SJSA1 (cell line): ENCODE results near the gene CTNNA2. TPM values are rescaled to one million over a fixed set of nuclear protein-coding genes. Genes with fewer than 3 reads are reported as not detected.

Experiments used
- DNase-seq, 2 experiments: peaks; one replicate each; pipeline ENCODE4 v3.0.0-alpha.2; 2015 to 2020; ENCODE audit warnings: low spot score in 2 of 2, low read depth in 1 of 2
- H3K27ac ChIP-seq: fragments of 250-450 bp; sonication (Bioruptor Pico); 2 replicates; pipeline ENCODE4 v1.5.1; 2020; ENCODE audit warnings: mild to moderate bottlenecking, moderate library complexity
- H3K27me3 ChIP-seq: fragments of 250-450 bp; sonication (Bioruptor Pico); replicated peaks from 2 replicates; pipeline ENCODE4 v1.5.1; 2020; ENCODE audit warnings: mild to moderate bottlenecking, moderate library complexity
- H3K36me3 ChIP-seq: fragments of 250-450 bp; sonication (Bioruptor Pico); 2 replicates; pipeline ENCODE4 v1.5.1; 2020; ENCODE audit warnings: mild to moderate bottlenecking
- H3K4me1 ChIP-seq: fragments of 250-450 bp; sonication (Bioruptor Pico); replicated peaks from 2 replicates; pipeline ENCODE4 v1.6.1; 2021; ENCODE audit warnings: mild to moderate bottlenecking
- H3K4me3 ChIP-seq: fragments of 250-450 bp; sonication (Bioruptor Pico); 2 replicates; pipeline ENCODE4 v1.5.1; 2020; ENCODE audit warnings: mild to moderate bottlenecking
- H3K9me3 ChIP-seq: fragments of 250-450 bp; sonication (Bioruptor Pico); replicated peaks from 2 replicates; pipeline ENCODE4 v1.5.1; 2020; ENCODE audit warnings: mild to moderate bottlenecking
- total RNA-seq: library from RNA; depleted of rRNA; stranded (reverse); fragments of >200 nt; shearing (Covaris generic); gene quantifications from 2 replicates; pipeline ENCODE4 v1.2.3, GENCODE V29; 2014

The CTNNA2 gene
- total RNA-seq, 1 experiment from 2014 or later = not detected

GRCh38 chr2:79740879-79741443 lies 228.1 kb downstream of the CTNNA2 start:
- no peak overlapping the region for H3K27ac ChIP-seq
- H3K27me3 ChIP-seq = no peaks in the 10 kb centered on the region
- no peaks in the 10 kb centered on the region for H3K9me3 ChIP-seq
- H3K4me1 ChIP-seq = no peaks in the 10 kb centered on the region
- H3K36me3 ChIP-seq = no peaks in the 10 kb centered on the region
- no peak overlapping the region for H3K4me3 ChIP-seq
- DNase-seq = no peak

DNA sequence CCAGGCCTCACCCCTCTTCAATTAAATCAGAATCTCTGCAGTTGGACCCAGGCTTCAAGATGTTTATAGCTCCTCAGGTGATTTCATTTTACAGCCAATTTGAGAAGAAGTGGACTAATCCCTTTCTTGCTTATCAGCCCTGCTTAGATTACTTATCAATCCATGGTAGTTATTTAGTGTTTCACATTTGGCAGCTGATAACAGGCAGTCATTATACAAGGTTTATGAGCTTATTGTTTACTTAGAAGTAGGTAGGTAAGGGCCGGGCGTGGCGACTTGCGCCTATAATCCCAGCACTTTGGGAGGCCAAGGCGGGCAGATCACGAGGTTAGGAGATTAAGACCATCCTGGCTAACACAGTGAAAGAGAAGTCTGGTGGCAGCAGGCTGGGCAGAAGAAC lies 237.5 kb downstream of the CTNNA2 start:
- no peak overlapping the region for H3K27ac ChIP-seq
- H3K27me3 ChIP-seq = no peaks in the 10 kb centered on the region
- no peak overlapping the region for H3K4me3 ChIP-seq
- H3K4me1 ChIP-seq = no peaks in the 10 kb centered on the region
- no peaks in the 10 kb centered on the region for H3K36me3 ChIP-seq
- no peaks in the 10 kb centered on the region for H3K9me3 ChIP-seq
- DNase-seq = no peak

DNA sequence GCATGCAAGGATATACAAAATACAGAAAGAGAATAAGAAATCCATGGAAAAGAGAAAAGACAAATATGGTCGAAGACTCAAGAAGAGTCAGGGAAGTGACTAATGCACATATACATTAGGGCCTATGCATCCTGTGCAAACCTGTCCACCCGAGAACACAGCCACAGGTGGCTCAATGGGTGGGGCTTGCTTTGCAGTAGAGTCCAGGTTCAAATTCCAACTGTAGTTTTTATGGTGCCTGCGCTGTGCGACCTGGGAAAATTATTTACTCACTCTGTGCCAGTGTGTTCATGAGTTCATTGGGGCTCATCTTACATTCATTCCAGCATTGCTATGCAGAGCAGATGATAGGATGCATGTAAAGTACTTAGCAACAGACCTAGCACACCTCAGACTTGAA lies 244.7 kb downstream of the CTNNA2 start:
- no peak overlapping the region for H3K27ac ChIP-seq
- no peaks in the 10 kb centered on the region for H3K27me3 ChIP-seq
- no peaks in the 10 kb centered on the region for H3K9me3 ChIP-seq
- H3K4me3 ChIP-seq = no peak overlapping the region
- H3K36me3 ChIP-seq = no peaks in the 10 kb centered on the region
- H3K4me1 ChIP-seq = no peaks in the 10 kb centered on the region
- DNase-seq = no peak

DNA sequence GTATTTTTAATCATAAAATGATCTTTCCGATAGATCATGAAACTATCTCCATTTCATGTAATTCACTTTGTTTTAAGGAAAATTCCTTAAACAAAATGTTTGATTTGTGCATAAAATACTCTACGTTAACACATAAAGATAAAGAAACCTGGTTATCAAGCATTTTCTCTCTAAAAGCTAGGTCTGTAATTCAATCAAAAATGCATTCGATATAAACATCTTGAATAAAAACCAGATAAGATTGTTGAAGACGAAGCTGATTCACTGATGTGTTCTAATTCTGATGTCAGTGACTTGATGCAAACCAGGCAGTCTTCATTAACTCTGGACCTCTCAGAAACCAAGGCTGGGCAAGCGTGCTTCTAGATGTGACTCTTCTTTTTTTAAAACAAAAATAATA lies 245.2 kb downstream of the CTNNA2 start:
- H3K9me3 ChIP-seq = no peaks in the 10 kb centered on the region
- no peaks in the 10 kb centered on the region for H3K27me3 ChIP-seq
- H3K27ac ChIP-seq = no peak overlapping the region
- no peaks in the 10 kb centered on the region for H3K4me1 ChIP-seq
- H3K36me3 ChIP-seq = no peaks in the 10 kb centered on the region
- H3K4me3 ChIP-seq = no peak overlapping the region
- no peak for DNase-seq

GRCh38 chr2:79758749-79759282 lies 246.0 kb downstream of the CTNNA2 start:
- Histone ChIP-seq H3K4me3 (no peak overlapping the region), H3K27me3 (no peaks in the 10 kb centered on the region), H3K9me3 (no peaks in the 10 kb centered on the region), H3K27ac (no peak overlapping the region), H3K36me3 (no peaks in the 10 kb centered on the region), H3K4me1 (no peaks in the 10 kb centered on the region)
- DNase-seq = no peak

- Histone ChIP-seq H3K9me3 (no peaks in the 10 kb centered on the region), H3K4me1 (no peaks in the 10 kb centered on the region), H3K27ac (no peak overlapping the region), H3K36me3 (no peaks in the 10 kb centered on the region), H3K27me3 (no peaks in the 10 kb centered on the region), H3K4me3 (no peak overlapping the region)
- no peak for DNase-seq
Observed at GRCh38 chr2:79770926-79771325, 258.1 kb downstream of the CTNNA2 start.

DNA sequence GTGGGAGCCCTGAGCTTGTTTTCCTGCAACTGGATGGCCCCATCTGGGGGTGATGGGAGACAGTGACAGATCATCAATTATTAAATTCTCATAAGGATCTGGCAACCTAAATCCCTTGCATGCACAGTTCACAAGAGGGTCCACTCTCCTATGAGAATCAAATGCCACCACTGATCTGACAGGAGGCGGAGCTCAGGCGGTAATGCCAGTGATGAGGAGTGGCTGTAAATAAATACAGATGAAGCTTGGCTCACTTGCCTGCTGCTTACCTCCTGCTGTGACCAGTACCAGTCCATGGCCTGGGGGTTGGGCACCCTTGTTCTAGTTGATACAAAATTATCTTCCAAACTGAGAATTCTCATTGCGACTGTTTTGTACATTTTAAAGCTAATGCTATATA lies 258.6 kb downstream of the CTNNA2 start:
- DNase-seq = no peak
- Histone ChIP-seq H3K36me3 (no peaks in the 10 kb centered on the region), H3K9me3 (no peaks in the 10 kb centered on the region), H3K27me3 (no peaks in the 10 kb centered on the region), H3K4me3 (no peak overlapping the region), H3K4me1 (no peaks in the 10 kb centered on the region), H3K27ac (no peak overlapping the region)

DNA sequence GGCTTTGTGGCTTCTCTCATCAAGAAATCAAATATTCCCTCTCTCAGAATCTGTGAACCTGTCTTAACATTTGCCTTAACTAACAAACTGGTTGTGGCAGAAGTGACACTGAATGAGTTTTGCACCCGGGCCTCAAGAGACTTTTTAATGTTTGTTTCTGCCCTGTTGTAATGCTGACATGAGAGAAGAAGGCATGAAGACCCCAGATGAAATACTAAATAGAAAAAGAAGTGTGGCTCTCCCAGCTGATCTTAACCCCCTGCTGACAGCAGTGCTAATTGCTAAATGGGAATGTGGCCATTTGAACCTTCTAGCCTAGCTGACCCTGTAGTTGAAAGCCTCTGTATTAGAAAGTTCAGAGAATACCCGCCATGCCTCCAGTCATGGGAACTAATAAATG lies 261.2 kb downstream of the CTNNA2 start:
- no peak for DNase-seq
- Histone ChIP-seq H3K4me3 (no peak overlapping the region), H3K4me1 (no peaks in the 10 kb centered on the region), H3K36me3 (no peaks in the 10 kb centered on the region), H3K9me3 (no peaks in the 10 kb centered on the region), H3K27ac (no peak overlapping the region), H3K27me3 (no peaks in the 10 kb centered on the region)

DNA sequence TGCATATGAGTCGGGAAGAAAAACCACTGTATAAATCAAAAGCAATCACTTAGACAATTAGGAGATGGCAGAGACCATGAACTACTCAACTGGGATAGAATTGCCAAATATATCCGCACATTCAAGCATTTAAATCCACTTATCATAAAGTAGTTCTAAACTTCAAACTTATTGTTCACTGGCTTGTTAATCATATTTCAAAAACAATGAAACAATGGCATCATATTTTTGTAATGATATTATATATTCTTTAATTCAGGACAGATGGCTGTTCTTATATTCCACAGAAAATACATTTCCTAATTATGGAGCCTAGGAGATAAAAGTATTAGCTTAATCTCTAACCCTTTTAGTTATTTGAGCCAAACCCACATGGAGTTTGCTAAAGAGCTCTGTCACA lies 263.6 kb downstream of the CTNNA2 start:
- no peaks in the 10 kb centered on the region for H3K27me3 ChIP-seq
- H3K9me3 ChIP-seq = no peaks in the 10 kb centered on the region
- H3K36me3 ChIP-seq = no peaks in the 10 kb centered on the region
- no peak for DNase-seq
- H3K27ac ChIP-seq = no peak overlapping the region
- H3K4me1 ChIP-seq = no peaks in the 10 kb centered on the region
- no peak overlapping the region for H3K4me3 ChIP-seq

DNA sequence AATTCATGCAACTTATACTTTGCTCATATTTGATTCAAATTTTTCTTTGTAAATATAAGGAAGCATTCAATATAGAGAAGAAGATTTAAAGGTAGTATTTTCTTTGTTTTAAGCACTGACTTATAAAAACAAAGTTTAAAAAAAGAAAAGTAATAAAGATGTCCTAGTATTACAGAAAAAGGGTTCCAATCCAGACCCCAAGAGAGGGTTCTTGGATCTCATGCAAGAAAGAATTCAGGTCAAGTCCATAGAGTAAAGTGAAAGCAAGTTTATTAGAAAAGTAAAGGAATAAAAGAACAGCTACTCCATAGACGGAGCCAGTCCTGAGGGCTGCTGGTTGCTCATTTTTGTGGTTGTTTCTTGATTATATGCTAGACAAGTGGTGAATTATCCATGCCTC lies 267.9 kb downstream of the CTNNA2 start:
- no peaks in the 10 kb centered on the region for H3K36me3 ChIP-seq
- H3K27ac ChIP-seq = no peak overlapping the region
- no peak overlapping the region for H3K4me3 ChIP-seq
- no peak for DNase-seq
- H3K4me1 ChIP-seq = no peaks in the 10 kb centered on the region
- H3K27me3 ChIP-seq = no peaks in the 10 kb centered on the region
- H3K9me3 ChIP-seq = no peaks in the 10 kb centered on the region

- Histone ChIP-seq H3K27ac (no peak overlapping the region), H3K9me3 (no peaks in the 10 kb centered on the region), H3K36me3 (no peaks in the 10 kb centered on the region), H3K27me3 (no peaks in the 10 kb centered on the region), H3K4me3 (no peak overlapping the region), H3K4me1 (no peaks in the 10 kb centered on the region)
- DNase-seq = no peak
Observed at GRCh38 chr2:79782576-79783452, 270.0 kb downstream of the CTNNA2 start.

- Histone ChIP-seq H3K27ac (no peak overlapping the region), H3K4me3 (no peak overlapping the region), H3K36me3 (no peaks in the 10 kb centered on the region), H3K27me3 (no peaks in the 10 kb centered on the region), H3K9me3 (no peaks in the 10 kb centered on the region), H3K4me1 (no peaks in the 10 kb centered on the region)
- no peak for DNase-seq
Observed at GRCh38 chr2:79788952-79789651, 276.3 kb downstream of the CTNNA2 start.

GRCh38 chr2:79789811-79790210 lies 277.0 kb downstream of the CTNNA2 start:
- H3K36me3 ChIP-seq = no peaks in the 10 kb centered on the region
- no peak for DNase-seq
- H3K9me3 ChIP-seq = no peaks in the 10 kb centered on the region
- H3K4me1 ChIP-seq = no peaks in the 10 kb centered on the region
- H3K27me3 ChIP-seq = no peaks in the 10 kb centered on the region
- H3K27ac ChIP-seq = no peak overlapping the region
- no peak overlapping the region for H3K4me3 ChIP-seq

DNA sequence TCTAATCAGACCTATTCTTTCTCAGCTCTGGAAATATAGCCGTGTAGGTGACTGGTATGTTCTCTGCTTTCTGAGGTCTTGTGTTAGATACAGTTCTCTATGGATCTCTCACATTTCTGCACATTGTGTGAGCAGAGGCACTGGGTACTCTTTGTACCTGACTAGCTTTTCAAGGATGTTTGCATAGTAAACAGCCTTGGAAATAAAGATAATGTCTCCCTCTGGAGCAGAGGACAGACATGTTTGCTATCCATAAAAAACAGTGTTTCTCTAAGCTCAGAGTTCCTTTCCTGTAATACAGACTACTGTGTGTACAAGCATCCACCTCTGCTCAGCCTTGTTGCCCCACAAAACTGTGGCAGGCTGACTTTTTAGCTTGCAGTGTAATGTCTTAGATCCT lies 279.2 kb downstream of the CTNNA2 start:
- H3K4me3 ChIP-seq = no peak overlapping the region
- no peak overlapping the region for H3K27ac ChIP-seq
- H3K27me3 ChIP-seq = no peaks in the 10 kb centered on the region
- H3K36me3 ChIP-seq = no peaks in the 10 kb centered on the region
- DNase-seq = no peak
- no peaks in the 10 kb centered on the region for H3K9me3 ChIP-seq
- H3K4me1 ChIP-seq = no peaks in the 10 kb centered on the region
